ENCODE data around the gene DHX8.

- TF ChIP-seq, protein P1, sequence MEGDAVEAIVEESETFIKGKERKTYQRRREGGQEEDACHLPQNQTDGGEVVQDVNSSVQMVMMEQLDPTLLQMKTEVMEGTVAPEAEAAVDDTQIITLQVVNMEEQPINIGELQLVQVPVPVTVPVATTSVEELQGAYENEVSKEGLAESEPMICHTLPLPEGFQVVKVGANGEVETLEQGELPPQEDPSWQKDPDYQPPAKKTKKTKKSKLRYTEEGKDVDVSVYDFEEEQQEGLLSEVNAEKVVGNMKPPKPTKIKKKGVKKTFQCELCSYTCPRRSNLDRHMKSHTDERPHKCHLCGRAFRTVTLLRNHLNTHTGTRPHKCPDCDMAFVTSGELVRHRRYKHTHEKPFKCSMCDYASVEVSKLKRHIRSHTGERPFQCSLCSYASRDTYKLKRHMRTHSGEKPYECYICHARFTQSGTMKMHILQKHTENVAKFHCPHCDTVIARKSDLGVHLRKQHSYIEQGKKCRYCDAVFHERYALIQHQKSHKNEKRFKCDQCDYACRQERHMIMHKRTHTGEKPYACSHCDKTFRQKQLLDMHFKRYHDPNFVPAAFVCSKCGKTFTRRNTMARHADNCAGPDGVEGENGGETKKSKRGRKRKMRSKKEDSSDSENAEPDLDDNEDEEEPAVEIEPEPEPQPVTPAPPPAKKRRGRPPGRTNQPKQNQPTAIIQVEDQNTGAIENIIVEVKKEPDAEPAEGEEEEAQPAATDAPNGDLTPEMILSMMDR (optimal IDR thresholded peaks at IDR 0.05 in 1 of 3, IDR thresholded peaks at IDR 0.05 in 1 of 3, conservative IDR thresholded peaks at IDR 0.05 in 1 of 3; ENCODE audit: extremely low read depth in 1 of 3, insufficient read depth in 2 of 3, low read length in 3 of 3), result no peak
- TF ChIP-seq EZH2 (IDR thresholded peaks at IDR 0.05; ENCODE audit: low read length), result no peak
Measured at GRCh38 chr17:43543771-43544575, 60.2 kb downstream of the DHX8 start.
